GM18520 (cell line): ENCODE results near the gene ITGB1BP1.
"Not testable (repeated sequence)": the region's sequence is repeated elsewhere in the genome, so short reads cannot be mapped to it uniquely, and the experiment has no call there.

Source experiments
- ATAC-seq: cut with Tn5 transposase; IDR thresholded peaks from one replicate; pipeline ENCODE4 v1.9.1; 2021; ENCODE audit not compliant: unreplicated experiment

The ITGB1BP1 gene

GRCh38 chr2:9401646-9402371, 21.5 kb downstream of the ITGB1BP1 start:
- no peak for ATAC-seq

- ATAC-seq, result no peak
Measured at GRCh38 chr2:9401059-9401547, 22.2 kb downstream of the ITGB1BP1 start.

GRCh38 chr2:9400268-9401058, 22.9 kb downstream of the ITGB1BP1 start:
- no peak for ATAC-seq

DNA sequence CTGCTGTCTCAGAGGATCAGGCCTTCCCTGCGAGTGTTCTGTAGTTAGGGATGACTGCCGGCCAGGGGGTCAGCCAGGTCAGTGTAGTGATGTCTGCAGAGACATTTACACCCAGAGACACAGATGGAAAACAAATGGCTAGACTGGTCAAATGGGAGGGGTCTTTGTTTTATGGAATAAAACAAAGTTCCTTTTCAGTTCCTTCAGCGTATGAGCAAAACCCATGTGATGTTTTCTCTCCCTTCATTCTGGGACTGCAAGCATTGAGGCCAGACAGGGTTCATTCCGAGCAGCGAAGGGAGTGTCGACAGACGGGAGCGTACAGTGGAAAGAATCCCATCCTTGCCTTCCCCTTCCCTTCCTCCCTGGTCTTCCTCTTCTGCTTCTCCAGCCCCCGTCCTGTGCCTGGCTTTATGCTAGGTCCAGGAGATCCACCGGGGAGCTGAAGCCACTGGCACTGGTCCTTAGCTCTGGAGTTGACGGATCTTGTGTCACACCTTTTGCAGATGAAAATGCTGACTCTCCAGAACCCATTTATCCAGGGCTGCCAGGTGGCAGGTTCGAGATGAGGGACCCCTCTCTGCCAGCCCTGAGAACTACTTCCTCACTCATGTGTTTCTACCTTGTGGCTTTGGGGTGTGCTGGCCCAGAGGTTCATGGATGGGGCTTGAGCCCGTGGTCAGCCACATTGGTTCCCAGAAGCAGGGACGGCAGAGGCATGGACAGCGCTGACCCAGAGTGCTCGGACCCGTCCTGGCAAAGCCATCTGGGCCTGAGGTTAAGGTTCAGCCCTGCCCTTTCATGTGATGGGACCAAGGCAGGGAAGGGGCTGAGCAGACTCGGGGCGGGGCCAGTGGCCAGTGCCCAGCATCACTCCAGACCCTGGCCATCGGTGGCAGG, 24.2 kb downstream of the ITGB1BP1 start:
- no peak for ATAC-seq

GRCh38 chr2:9398251-9398650, 25.1 kb downstream of the ITGB1BP1 start:
- not testable (repeated sequence) for ATAC-seq

DNA sequence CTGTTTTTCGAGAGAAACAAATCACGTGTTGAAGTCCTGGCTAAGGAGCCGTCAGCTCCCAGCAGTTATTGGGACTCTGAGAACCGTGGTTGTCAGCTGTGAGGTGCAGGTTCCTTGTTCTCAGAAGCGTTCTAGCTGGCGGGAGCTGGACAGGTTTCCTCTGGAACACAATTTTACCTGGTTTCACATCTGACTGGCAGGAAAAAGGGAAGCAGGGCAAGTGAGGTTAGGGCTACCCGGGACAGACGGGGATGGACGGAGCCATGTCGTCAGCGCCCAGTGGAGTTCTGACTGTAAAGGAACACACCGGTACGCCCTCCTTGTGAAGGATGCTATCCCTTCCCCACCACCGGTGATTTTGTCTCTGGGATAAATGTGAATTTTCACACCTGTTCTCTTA, 26.1 kb downstream of the ITGB1BP1 start:
- no peak for ATAC-seq

GRCh38 chr2:9394816-9395215, 28.5 kb downstream of the ITGB1BP1 start:
- ATAC-seq, result no peak

- ATAC-seq, result no peak
Measured at GRCh38 chr2:9392898-9393765, 30.2 kb downstream of the ITGB1BP1 start.

DNA sequence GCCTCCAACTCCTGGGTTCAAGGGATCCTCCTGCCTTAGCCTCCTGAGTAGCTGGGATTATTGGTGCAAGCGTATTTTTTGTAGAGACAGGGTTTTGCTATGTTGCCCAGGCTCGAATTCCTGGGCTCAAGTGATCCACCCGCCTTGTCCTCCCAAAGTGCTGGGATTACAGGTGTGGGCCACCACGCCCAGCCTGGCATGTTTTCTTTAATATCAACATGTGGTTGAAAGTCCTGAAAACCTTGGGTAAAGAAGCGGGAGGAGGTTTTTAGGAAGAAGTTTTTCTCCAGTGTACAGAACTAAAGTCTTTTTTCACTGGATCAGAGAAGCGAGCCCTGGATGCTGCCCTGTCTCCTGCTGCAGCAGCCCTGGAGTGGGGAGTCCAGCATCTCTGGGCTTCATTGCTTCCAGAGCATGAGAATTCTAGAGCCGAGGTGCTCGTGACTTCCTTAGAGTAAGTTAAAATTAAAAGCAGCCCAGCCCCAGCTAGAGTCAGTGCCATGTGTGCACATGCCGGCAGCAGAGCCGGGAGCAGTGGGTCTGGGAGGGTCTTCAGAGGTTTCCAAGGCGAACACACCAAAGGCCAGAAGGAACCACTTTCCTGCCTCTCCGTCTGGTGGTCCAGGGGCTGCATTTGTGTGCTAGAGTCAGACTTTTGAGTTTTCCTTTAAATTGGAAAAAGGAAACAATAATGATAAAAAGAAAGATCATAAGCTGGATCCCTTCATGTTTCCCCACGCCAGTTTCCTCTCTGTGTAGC, 31.2 kb downstream of the ITGB1BP1 start:
- no peak for ATAC-seq

GRCh38 chr2:9390991-9391390, 32.3 kb downstream of the ITGB1BP1 start:
- ATAC-seq, result no peak

DNA sequence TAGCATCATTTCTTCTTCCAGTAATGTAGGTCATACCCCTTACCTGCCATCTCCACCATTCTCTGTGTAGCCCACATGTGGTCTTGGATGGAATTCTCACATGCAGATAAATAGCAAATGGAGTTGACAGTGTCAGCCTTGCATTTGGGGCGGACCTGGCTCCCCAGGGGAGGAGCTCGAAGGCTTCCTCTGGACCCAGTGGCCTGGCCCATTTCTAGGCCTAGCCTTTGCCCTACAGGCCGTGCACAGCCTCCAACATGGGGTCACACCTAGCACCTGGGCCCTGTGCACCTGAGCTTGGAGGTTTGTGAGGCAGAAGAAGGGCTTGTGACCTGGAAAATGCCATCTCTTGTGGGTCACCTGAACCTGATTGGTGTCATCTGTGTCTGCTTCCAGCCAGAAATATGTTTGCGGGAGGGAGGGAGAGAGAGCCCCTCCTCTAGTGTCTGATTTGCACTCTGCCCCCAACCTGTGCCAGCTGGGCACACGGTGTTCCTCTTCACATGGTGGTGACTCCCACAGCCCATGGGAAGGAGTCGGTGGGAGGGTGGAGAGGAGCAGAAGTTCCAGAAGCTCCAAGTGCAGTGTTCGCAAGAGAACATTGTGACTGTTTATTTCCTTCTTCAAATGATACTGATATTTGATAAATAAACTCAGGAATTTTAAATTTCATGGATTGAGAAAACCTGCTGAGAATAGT, 33.0 kb downstream of the ITGB1BP1 start:
- no peak for ATAC-seq

DNA sequence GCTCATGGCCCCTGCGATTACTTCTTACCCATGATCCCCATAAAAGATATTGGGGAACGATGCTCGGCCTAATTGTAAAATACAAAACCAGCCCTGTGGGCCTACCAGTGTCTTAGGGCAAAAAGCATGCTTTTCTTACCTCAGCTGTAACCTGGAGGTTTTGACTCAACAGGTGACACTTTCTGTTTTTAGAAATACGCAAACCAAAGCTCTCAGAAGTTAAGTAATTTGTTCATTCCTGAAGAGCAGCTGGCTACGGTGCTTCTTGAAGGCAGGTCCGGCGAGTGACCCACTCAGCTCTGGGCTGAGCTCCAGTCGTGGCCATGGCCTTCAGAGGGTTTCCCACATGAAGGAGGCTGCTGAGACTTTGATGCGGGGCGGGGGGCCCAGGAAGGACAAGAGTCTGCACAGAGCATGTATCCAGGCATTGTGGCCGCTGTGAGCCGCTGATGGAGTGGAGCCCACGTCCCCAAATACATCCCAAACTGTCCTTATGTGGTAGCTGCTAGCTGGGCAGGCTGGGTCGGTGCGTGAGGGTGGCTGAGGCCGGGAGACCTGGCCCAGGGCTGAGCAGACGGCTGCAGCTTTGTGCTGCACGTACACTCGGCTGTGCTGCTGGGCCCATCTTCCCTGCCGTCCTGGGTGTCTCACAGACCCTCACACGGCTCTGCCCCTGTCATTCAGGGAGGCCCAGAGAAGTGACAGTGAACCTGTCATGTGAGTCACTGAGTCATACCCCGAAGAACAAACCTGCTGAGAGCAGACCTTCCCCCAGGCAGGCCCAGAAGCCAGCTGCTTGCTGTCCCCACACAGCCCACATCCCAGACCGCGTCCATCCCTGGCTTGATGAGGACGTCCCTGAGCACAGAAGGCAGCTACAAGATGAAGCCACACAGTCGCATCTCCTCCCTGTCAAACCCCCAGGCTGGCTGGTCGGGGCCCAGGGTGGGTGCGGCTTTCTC, 34.1 kb downstream of the ITGB1BP1 start:
- no peak for ATAC-seq

- no peak for ATAC-seq
Measured at GRCh38 chr2:9388199-9388681, 35.1 kb downstream of the ITGB1BP1 start.

DNA sequence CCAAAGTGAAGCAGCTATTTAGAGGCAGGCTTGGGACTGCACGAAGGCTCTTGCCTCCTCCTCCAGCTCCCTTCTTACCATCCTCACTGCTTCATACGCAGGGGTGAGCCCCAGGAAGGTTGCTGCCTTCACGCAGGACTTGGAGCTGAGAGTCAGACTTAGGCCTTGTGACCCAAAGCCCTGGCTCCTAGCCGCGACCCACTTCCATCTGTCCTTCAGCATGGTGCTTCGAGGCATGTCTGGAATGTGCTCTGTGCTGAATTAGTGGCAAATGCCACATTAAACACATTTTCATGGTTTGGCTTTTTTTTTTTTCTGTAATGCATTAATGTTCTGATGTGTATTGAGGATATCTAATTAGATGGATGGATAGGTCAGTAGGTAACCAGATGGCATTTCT, 37.5 kb downstream of the ITGB1BP1 start:
- ATAC-seq, result no peak

- no peak for ATAC-seq
Measured at GRCh38 chr2:9384521-9384920, 38.8 kb downstream of the ITGB1BP1 start.

GRCh38 chr2:9382604-9383235, 40.6 kb downstream of the ITGB1BP1 start:
- ATAC-seq, result no peak
